A549 (cell line): ENCODE results near the gene LYPD6.

Experiments used
- CBX8 ChIP-seq: fragments of 200-600 bp; sonication (generic); IDR thresholded peaks from 2 replicates; pipeline ENCODE4 v1.6.1; 2016
- CHD2 ChIP-seq: fragments of 150-350 bp; IDR thresholded peaks from 2 replicates; pipeline ENCODE4 v1.6.1; 2014; ENCODE audit warnings: low read length; ENCODE audit not compliant: partially characterized antibody
- CTCF ChIP-seq: fragments of >200 bp; sonication (Bioruptor Twin); formaldehyde crosslinking; IDR thresholded peaks from 3 replicates; pipeline ENCODE4 v1.5.1; 2016
- EHMT2 ChIP-seq: fragments of 200-600 bp; sonication (generic); IDR thresholded peaks from 2 replicates; pipeline ENCODE4 v1.6.1; 2016; ENCODE audit warnings: antibody characterized with exemption, low read depth, mild to moderate bottlenecking, moderate library complexity
- EP300 ChIP-seq, 2 experiments: fragments of >200 bp; sonication (Bioruptor Twin); formaldehyde crosslinking; IDR thresholded peaks; 2 replicates in 1 of 2; 3 replicates in 1 of 2; pipeline ENCODE4 v1.6.1; 2016 to 2017
- HMGXB4 ChIP-seq: fragments of 250-450 bp; sonication (Bioruptor Pico); IDR thresholded peaks from 2 replicates; pipeline ENCODE4 v1.5.0; 2021; ENCODE audit warnings: mild to moderate bottlenecking, moderate library complexity, borderline replicate concordance
- HOXA7 ChIP-seq: fragments of 250-450 bp; sonication (Bioruptor Pico); IDR thresholded peaks from 2 replicates; pipeline ENCODE4 v1.5.0; 2020; ENCODE audit warnings: mild to moderate bottlenecking, moderate library complexity
- HOXB13 ChIP-seq: fragments of 250-450 bp; sonication (Bioruptor Pico); IDR thresholded peaks from 2 replicates; pipeline ENCODE4 v1.5.0; 2020; ENCODE audit warnings: low read depth, mild to moderate bottlenecking, moderate library complexity
- JUN ChIP-seq, 2 experiments: fragments of >200 bp; sonication (Bioruptor Twin); formaldehyde crosslinking; IDR thresholded peaks; 2 replicates in 1 of 2; 3 replicates in 1 of 2; pipeline ENCODE4 v1.6.1; 2016 to 2017
- MAFK ChIP-seq: fragments of 450-650 bp; IDR thresholded peaks from 2 replicates; pipeline ENCODE4 v1.6.1; 2014; ENCODE audit not compliant: partially characterized antibody
- POLR2A ChIP-seq: IDR thresholded peaks from 2 replicates; pipeline ENCODE4 v1.6.1; 2012; ENCODE audit warnings: mild to moderate bottlenecking, low read length
- RAD21 ChIP-seq, 2 experiments: fragments of >200 bp in 1 of 2; sonication (Bioruptor Twin) in 1 of 2; formaldehyde crosslinking in 1 of 2; IDR thresholded peaks in 1 of 2; conservative IDR thresholded peaks in 1 of 2; 2 replicates in 1 of 2; 3 replicates in 1 of 2; pipeline ENCODE4 v1.6.1; 2012 to 2018; ENCODE audit warnings: inconsistent platforms in 1 of 2
- REST ChIP-seq: fragments of 200-600 bp; sonication (generic); IDR thresholded peaks from 2 replicates; pipeline ENCODE4 v1.6.1; 2016; ENCODE audit warnings: antibody characterized with exemption, mild to moderate bottlenecking, moderate library complexity
- SREBF2 ChIP-seq: fragments of 450-650 bp; IDR thresholded peaks from 2 replicates; pipeline ENCODE4 v1.6.1; 2014; ENCODE audit warnings: mild to moderate bottlenecking, moderate library complexity

GRCh38 chr2:149400997-149401396, 70.6 kb downstream of the LYPD6 start:
- TF ChIP-seq RAD21 (conservative IDR thresholded peaks at IDR 0.05 in 1 of 2, IDR thresholded peaks at IDR 0.05 in 1 of 2) (no peak), POLR2A (no peak), CTCF (no peak), CBX8 (no peak), HOXB13 (CRISPR knock-in tag) (no peak), REST (no peak), CHD2 (no peak), MAFK (no peak), EP300 (IDR thresholded peaks at IDR 0.05) (no peak), SREBF2 (no peak), HOXA7 (CRISPR knock-in tag) (no peak), HMGXB4 (no peak), JUN (IDR thresholded peaks at IDR 0.05) (no peak), EHMT2 (no peak)
